GM19351 (cell line): ENCODE measurements around the gene STX8.
"Not testable (repeated sequence)": the region's sequence is repeated elsewhere in the genome, so short reads cannot be mapped to it uniquely, and the experiment has no call there.

Experiments used
- ATAC-seq: cut with Tn5 transposase; IDR thresholded peaks from one replicate; pipeline ENCODE4 v1.9.1; 2021; ENCODE audit warnings: mild to moderate bottlenecking, moderate library complexity; ENCODE audit not compliant: unreplicated experiment

STX8 gene

DNA sequence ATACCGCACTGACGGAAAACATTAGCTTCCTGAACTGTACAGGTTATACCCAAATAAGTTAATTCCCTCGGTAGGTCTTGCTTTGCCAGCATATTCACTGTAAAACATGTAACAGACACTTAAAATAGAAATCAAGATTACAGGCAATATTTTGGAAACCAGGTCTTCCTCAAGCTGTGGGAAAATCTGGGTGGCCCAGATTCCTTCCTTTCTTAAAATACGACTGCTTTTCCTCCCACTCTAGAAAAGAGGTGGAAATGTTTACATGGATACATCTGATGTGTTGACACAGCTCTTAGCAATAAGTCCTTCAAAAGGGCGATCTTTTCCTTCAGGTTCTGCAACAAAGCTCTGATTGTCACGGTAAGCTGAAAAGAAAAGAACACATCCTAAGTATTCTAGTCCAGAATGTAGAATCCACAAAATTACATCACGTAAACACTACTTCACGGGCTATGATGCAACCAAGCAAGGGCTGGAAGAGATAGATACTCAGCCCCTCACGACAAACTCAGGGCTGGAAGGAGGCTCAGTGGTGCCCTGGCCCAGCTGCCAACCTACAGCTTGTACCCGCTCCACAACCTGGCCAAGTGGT, 18.4 kb downstream of the STX8 start:
- ATAC-seq, result no peak

- ATAC-seq, result not testable (repeated sequence)
These were observed 20.9 kb downstream of the STX8 start for GRCh38 chr17:9554715-9555114.

DNA sequence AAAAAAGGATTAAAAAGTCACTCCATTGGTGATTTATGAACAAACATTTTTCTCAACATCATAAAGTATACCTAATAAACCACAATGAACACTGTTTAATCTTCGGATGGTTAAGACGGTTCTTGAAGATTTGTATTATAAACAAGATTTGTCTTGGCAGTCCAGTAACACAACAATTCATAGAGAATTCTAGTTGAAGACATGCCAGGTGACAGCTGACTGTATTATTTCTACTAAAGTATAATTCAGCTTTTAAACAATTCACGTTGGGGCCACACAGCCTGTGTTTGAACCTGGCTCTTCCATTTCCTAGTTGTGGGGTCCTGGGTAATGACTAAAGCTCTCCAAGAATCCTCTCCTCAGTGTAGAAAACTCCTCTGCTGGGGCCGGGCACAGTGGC, 22.0 kb downstream of the STX8 start:
- ATAC-seq, result no peak

- ATAC-seq, result no peak
These were observed 22.4 kb downstream of the STX8 start for GRCh38 chr17:9553181-9553580.

DNA sequence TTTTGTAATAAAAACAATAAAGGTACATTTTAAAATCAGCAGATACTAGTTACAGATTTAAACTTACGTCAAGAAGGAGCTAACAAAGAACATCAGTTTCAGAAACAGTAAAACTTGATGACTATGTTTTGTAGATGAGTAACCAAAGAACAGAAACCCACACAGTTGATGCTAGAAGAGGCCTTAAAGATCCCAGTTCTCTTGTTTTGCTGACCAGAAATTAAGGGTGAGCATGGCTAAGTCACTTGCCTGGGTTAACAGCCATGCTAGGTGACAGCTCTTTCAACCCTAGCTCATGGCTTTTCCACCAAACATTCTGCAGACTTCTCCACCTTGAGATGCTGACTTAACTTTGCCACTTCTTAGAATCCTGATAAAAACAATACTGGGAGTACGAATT, 26.4 kb downstream of the STX8 start:
- no peak for ATAC-seq

DNA sequence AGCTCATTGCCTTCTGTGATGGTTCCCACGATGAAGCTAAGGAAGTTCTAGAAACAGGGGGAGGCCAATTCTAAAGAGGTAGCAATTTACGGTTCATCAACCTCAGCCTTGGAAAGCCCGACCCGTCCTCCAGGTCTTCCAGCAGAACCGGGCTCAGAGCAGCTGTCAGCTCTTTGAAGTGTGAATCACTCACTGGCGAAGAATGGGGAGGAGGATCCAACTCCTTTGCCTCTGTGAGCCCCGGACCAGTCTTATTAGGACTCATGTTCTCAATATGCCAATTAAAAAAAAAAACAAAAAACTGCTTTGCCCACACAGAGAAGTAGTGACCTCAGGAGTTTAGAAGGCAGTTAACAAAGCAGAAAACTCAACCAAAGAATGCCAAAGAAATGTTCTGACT, 31.4 kb downstream of the STX8 start:
- ATAC-seq, result no peak

- no peak for ATAC-seq
These were observed 33.9 kb downstream of the STX8 start for GRCh38 chr17:9541718-9542117.

- ATAC-seq, result no peak
These were observed 37.0 kb downstream of the STX8 start for GRCh38 chr17:9538626-9539025.

- ATAC-seq, result no peak
These were observed 38.3 kb downstream of the STX8 start for GRCh38 chr17:9537177-9537776.

GRCh38 chr17:9536061-9536460, 39.6 kb downstream of the STX8 start:
- no peak for ATAC-seq

- ATAC-seq, result no peak
These were observed 42.2 kb downstream of the STX8 start for GRCh38 chr17:9533441-9533840.

- no peak for ATAC-seq
These were observed 42.9 kb downstream of the STX8 start for GRCh38 chr17:9532715-9533114.

GRCh38 chr17:9531034-9531433, 44.6 kb downstream of the STX8 start:
- ATAC-seq, result no peak

- ATAC-seq, result no peak
These were observed 46.5 kb downstream of the STX8 start for GRCh38 chr17:9529033-9529700.

DNA sequence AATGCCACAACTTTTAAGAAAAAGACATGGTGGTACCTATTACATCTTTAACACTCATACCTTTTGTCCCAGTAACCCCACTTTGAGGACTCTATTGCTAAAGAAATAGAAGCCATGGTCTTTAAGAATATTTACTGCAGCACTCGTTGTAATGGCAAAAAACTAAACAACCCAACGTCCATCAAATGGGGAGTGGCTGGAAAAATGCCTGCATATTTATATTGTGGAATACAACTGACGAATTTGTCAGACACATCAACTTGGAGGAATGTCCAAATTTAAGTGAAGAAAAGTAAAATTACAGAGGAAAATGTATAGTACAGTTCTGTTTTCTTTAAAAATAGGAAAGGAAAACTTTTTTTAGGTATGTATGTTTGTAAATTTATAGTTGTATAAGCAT, 47.8 kb downstream of the STX8 start:
- no peak for ATAC-seq

- no peak for ATAC-seq
These were observed 53.5 kb downstream of the STX8 start for GRCh38 chr17:9522074-9522473.

- no peak for ATAC-seq
These were observed 54.6 kb downstream of the STX8 start for GRCh38 chr17:9521062-9521461.

- ATAC-seq, result no peak
These were observed 55.0 kb downstream of the STX8 start for GRCh38 chr17:9520649-9521048.

- no peak for ATAC-seq
These were observed 55.9 kb downstream of the STX8 start for GRCh38 chr17:9519583-9520272.

DNA sequence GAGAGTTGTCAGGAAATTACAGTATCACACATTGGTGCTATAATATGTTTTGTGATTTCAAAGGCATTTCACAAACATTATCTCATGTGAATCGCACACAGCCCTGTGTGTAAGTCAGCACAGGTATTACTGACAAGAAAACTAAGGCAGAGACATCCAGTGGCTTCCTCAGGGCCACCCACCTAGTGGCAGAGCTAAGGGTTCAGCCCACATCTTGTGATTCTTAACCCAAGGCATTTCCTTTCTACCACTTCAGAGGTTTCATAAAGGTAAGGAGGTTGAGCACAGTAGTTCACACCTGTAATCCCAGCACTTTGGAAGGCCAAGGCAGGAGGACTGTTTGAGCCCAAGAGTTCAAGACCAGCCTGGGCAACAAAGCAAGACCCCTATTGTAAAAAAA, 58.2 kb downstream of the STX8 start:
- ATAC-seq, result no peak

DNA sequence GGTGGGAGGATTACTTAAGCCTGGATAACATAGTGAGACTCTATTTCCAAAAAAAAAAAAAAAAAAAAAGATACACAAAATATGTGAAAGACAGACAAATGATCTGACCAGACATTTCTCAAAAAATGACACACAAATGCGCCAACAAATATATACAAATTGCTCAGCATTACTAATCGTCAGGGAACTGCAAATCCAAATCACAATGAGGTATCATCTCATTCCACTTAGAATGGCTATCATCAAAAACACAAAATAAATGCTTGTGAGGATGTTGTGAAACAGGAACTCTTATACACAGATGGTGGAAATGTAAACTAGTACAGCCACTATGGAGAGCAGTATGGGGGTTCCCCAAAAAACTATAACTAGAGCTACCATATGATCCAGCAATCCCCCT, 62.4 kb downstream of the STX8 start:
- ATAC-seq, result no peak
